Osteocyte (in vitro differentiated cells): Measurements from ENCODE around the gene TJP1. TPM values are rescaled to one million over a fixed set of nuclear protein-coding genes. Genes with fewer than 3 reads are reported as not detected.

ENCODE experiments used
- DNase-seq: peaks from one replicate; pipeline ENCODE4 v3.0.0; 2021; ENCODE audit warnings: mixed read lengths; ENCODE audit not compliant: unreplicated experiment; ENCODE audit errors: extremely low spot score
- H3K27ac Mint-ChIP-seq: one replicate; pipeline ENCODE4 v1.8.0; 2021; ENCODE audit warnings: mild to moderate bottlenecking, mixed read lengths; ENCODE audit not compliant: unreplicated experiment
- H3K27me3 Mint-ChIP-seq: one replicate; pipeline ENCODE4 v1.8.0; 2021; ENCODE audit warnings: mixed read lengths; ENCODE audit not compliant: unreplicated experiment
- H3K36me3 Mint-ChIP-seq: one replicate; pipeline ENCODE4 v1.8.0; 2021; ENCODE audit warnings: mixed read lengths; ENCODE audit not compliant: unreplicated experiment
- H3K4me1 Mint-ChIP-seq: one replicate; pipeline ENCODE4 v1.8.0; 2021; ENCODE audit warnings: mixed read lengths; ENCODE audit not compliant: unreplicated experiment
- H3K4me3 Mint-ChIP-seq: one replicate; pipeline ENCODE4 v1.8.0; 2021; ENCODE audit warnings: mild to moderate bottlenecking, moderate library complexity, mixed read lengths; ENCODE audit not compliant: unreplicated experiment
- H3K9me3 Mint-ChIP-seq: one replicate; pipeline ENCODE4 v1.8.0; 2021; ENCODE audit warnings: mixed read lengths; ENCODE audit not compliant: unreplicated experiment
- long read RNA-seq: library from polyadenylated mRNA; unstranded; transcript quantifications from one replicate; pipeline ENCODE4 v2.0.0, GENCODE V29; 2021
- total RNA-seq: library from RNA; stranded (reverse); gene quantifications from 2 replicates; pipeline ENCODE4 v1.2.1, GENCODE V29; 2021
- TF ChIP-seq, protein P1 (sequence below): fragments of 200-600 bp; sonication (generic); IDR thresholded peaks from 2 replicates; pipeline ENCODE4 v1.5.0; 2021; ENCODE audit warnings: antibody characterized with exemption, mild to moderate bottlenecking, moderate library complexity

The TJP1 gene
- 113 and 119 TPM in 2 replicates for total RNA-seq
- long read RNA-seq, partial matches to known transcripts = 42 of 45 reads
- long read RNA-seq, other reads (novel, unspliced or antisense) = 2 of 45 reads

DNA sequence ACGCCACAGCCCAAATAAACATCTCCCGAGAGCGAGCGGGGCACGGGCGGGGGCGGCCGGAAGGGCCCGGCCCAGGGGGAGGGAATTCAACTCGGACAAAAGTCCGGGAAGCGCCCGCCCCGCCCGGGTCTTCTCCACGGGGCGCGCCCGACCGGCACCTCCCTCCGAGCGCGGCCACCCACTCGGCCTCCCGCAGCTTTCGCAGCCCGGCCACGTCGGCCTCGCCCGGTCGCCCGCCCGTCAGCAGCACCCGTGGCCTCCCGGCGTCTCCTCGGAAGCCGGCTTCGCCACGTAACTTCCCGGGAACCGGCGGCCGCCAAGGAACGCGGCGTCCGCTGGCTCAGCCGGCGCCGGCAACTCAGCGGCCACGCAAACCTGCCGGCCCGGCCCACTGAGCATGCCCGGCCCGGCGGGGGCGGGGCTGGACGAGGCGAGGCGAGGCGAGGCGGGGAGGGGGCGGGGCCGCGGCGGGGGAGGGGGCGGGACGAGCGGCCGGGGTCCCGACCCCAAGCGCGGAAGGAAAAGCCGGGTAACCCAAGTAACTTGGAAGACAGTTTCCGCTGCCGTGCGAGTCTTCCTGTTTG is at the start of gene TJP1:
TSS of gene TJP1 (minus strand) at position 369 of the 584 bp plus-strand sequence. CDS start 440 bp downstream, outside the sequence.
- H3K4me3 Mint-ChIP-seq = peak within 1 kb of the TSS; percentile 86
- H3K27ac Mint-ChIP-seq = peak within 1 kb of the TSS; percentile 91
- H3K36me3 Mint-ChIP-seq = peaks cover 4% of the 10 kb centered on the region
- peak; percentile 93 for DNase-seq
- TF ChIP-seq, protein P1, sequence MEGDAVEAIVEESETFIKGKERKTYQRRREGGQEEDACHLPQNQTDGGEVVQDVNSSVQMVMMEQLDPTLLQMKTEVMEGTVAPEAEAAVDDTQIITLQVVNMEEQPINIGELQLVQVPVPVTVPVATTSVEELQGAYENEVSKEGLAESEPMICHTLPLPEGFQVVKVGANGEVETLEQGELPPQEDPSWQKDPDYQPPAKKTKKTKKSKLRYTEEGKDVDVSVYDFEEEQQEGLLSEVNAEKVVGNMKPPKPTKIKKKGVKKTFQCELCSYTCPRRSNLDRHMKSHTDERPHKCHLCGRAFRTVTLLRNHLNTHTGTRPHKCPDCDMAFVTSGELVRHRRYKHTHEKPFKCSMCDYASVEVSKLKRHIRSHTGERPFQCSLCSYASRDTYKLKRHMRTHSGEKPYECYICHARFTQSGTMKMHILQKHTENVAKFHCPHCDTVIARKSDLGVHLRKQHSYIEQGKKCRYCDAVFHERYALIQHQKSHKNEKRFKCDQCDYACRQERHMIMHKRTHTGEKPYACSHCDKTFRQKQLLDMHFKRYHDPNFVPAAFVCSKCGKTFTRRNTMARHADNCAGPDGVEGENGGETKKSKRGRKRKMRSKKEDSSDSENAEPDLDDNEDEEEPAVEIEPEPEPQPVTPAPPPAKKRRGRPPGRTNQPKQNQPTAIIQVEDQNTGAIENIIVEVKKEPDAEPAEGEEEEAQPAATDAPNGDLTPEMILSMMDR = no peak
- no peaks in the 10 kb centered on the region for H3K27me3 Mint-ChIP-seq
- H3K9me3 Mint-ChIP-seq = peaks cover 2% of the 10 kb centered on the region
- peaks cover 45% of the 10 kb centered on the region for H3K4me1 Mint-ChIP-seq

DNA sequence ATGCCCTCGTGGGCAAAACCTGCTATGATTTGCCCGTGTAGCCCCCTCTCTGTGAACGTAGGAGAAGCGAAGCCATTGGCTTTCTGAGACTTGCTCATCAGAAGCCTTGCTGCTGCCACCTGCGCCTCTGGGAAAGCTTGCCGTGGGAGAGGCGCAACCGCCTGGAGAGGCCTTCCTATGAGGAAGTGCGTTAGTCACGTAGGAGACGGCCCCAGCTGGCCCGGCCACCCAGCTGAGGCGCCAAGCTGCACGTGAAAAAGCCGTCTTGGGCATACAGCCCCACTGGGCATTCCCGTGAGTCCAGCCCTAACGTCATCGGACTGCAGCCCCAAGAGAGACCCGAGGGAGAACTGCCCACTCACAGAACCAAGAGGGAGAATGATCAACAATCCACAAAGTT is 49.1 kb upstream of the TJP1 start:
- Mint-ChIP-seq H3K27ac (no peak overlapping the region), H3K4me1 (peaks cover 20% of the 10 kb centered on the region), H3K9me3 (no peaks in the 10 kb centered on the region)

DNA sequence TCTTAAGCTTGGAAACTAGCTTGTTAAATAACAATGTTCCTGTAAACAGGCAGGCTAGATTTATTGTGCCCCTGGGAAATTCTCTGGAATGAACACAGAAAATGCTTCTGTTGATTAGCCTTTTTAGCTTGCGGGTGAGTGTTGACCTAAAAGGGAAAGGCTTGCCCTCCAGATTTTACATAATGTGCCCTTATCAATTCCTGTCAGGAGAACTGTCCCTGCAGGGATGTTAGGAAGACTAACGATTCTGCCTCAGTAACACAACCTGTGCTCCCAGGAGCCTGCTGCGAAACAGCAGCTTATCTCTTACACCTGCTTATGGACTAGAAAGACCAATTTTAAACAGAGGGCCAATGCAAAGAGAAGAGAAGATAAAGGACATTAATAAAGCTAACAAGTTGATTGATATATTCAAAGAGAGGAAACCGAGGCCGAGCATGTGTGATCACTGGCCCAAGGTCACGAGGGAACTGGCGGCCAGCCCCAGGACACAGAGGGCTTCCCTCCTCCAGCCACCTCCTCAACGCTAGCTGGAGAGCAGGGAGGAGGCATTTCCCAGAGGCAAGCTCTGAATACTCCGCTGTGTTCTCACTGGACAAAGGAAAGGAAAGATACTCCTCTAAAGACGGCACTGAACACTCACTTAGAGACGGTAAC is 48.4 kb upstream of the TJP1 start:
- Mint-ChIP-seq H3K9me3 (no peaks in the 10 kb centered on the region), H3K27me3 (no peaks in the 10 kb centered on the region), H3K27ac (no peak overlapping the region), H3K36me3 (no peaks in the 10 kb centered on the region), H3K4me1 (peaks cover 20% of the 10 kb centered on the region), H3K4me3 (no peak overlapping the region)
- no peak for DNase-seq
- TF ChIP-seq, protein P1 = no peak

More for the DNA sequence above, 49.1 kb upstream of the TJP1 start:
- no peak for DNase-seq
- TF ChIP-seq, protein P1 = no peak
- Mint-ChIP-seq H3K27me3 (no peaks in the 10 kb centered on the region), H3K36me3 (no peaks in the 10 kb centered on the region), H3K4me3 (no peak overlapping the region)

DNA sequence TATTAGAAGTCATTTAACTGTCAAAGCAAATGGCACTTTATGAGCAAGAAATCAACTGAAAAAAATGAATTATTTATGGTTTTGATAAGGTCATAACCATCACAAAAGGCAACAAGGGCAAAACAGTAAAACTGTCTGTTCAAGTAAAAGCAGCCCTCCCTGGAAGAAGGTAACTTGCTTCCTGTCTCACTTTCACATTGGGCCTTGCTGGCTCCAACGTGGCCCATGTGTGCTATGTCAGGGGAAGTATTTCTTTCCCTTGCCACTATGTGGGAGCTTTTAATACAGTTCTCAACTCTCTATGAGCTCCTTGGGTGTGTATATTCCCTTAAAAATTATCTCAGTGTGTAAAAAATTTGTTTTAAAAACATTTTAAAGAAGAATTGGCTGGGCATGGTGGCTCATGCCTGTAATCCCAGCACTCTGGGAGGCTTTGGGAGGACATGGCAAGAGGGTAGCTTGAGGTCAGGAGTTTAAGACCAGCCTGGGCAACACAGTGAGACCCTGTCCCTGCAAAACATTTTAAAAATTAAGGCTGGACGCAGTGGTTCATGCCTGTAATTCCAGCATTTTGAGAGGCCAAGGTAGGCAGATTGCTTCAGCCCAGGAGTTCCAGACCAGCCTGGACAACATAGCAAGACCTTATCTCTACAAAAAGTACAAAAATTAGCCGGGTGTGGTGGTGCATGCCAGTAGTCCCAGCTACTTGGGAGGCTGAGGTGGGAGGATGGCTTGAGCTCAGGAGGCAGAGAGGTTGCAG is 45.2 kb upstream of the TJP1 start:
- Mint-ChIP-seq H3K36me3 (no peaks in the 10 kb centered on the region), H3K9me3 (no peaks in the 10 kb centered on the region), H3K27ac (no peak overlapping the region), H3K4me1 (peaks cover 9% of the 10 kb centered on the region), H3K4me3 (no peak overlapping the region), H3K27me3 (no peaks in the 10 kb centered on the region)
- DNase-seq = no peak
- TF ChIP-seq, protein P1 = no peak

DNA sequence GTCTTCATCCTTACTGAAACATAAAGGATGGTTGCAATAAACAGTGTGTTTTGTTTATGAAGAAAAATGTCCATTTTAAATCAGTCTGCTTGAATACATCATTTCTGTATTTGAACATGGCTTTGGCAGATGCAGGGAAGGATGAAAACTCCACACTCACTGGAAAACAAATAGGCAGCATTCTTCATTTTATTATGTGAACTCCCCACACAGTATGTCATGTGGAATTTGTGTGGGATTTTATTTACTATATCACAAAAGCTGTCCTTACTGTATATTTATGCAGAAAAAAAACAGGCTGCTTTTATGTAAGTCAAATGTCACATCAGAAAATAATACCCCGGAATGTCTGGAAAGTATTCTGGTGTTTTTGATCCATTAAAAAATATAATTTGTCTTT is 44.1 kb upstream of the TJP1 start:
- no peak overlapping the region for H3K4me3 Mint-ChIP-seq
- TF ChIP-seq, protein P1 = no peak
- no peak overlapping the region for H3K27ac Mint-ChIP-seq
- no peaks in the 10 kb centered on the region for H3K9me3 Mint-ChIP-seq
- no peak for DNase-seq
- peaks cover 8% of the 10 kb centered on the region for H3K4me1 Mint-ChIP-seq
- H3K27me3 Mint-ChIP-seq = no peaks in the 10 kb centered on the region
- no peaks in the 10 kb centered on the region for H3K36me3 Mint-ChIP-seq
